Transverse colon (tissue), 4 donors: ENCODE measurements around the gene TRIM37. TPM values are rescaled to one million over a fixed set of nuclear protein-coding genes. Genes with fewer than 3 reads are reported as not detected.
"Not testable (repeated sequence)": the region's sequence is repeated elsewhere in the genome, so short reads cannot be mapped to it uniquely, and the experiment has no call there.

Source experiments
- DNase-seq: peaks from one replicate; pipeline ENCODE4 v3.0.0-alpha.2; 2019
- H3K27ac ChIP-seq, 4 donors: fragments of 200-600 bp; sonication (generic); 2 replicates each; pipeline ENCODE4 v1.5.1; 2016 to 2018; ENCODE audit warnings: inconsistent platforms in 4 of 4
- H3K27me3 ChIP-seq: fragments of 200-600 bp; sonication (generic); 2 replicates; pipeline ENCODE4 v1.5.1; 2017; ENCODE audit warnings: inconsistent platforms
- H3K36me3 ChIP-seq, 4 donors: fragments of 200-600 bp; sonication (generic); 2 replicates each; pipeline ENCODE4 v1.5.1; 2017 to 2019; ENCODE audit warnings: inconsistent platforms in 4 of 4
- H3K4me1 ChIP-seq, 4 donors: fragments of 200-600 bp; sonication (generic); 2 replicates each; pipeline ENCODE4 v1.5.1; 2017 to 2020; ENCODE audit warnings: inconsistent platforms in 4 of 4
- H3K4me3 ChIP-seq, 4 donors: fragments of 200-600 bp; sonication (generic); 1 replicate in 1 of 4; 2 replicates in 3 of 4; pipeline versions ENCODE4 v1.5.1 to v1.6.1; 2017 to 2019; ENCODE audit warnings: inconsistent platforms in 4 of 4
- H3K9me3 ChIP-seq, 2 donors: fragments of 200-600 bp; sonication (generic); 2 replicates each; pipeline ENCODE4 v1.5.1; 2017 to 2019; ENCODE audit warnings: inconsistent platforms in 2 of 2
- CTCF ChIP-seq, 5 experiments: fragments of 200-600 bp in 3 of 5; fragments of 450-650 bp in 2 of 5; sonication (generic) in 3 of 5; IDR thresholded peaks; 1 replicate in 2 of 5; 2 replicates in 3 of 5; pipeline ENCODE4 v1.5.1; 2016 to 2017; ENCODE audit warnings: antibody characterized with exemption in 5 of 5, inconsistent platforms in 3 of 5, mild to moderate bottlenecking in 2 of 5, moderate library complexity in 1 of 5
- EP300 ChIP-seq: sonication (generic); formaldehyde crosslinking; IDR thresholded peaks from one replicate; pipeline ENCODE4 v1.6.1; 2017; ENCODE audit warnings: antibody characterized with exemption, low read depth
- POLR2A ChIP-seq: fragments of 450-650 bp; IDR thresholded peaks from one replicate; pipeline ENCODE4 v1.6.1; 2016; ENCODE audit warnings: antibody characterized with exemption, mild to moderate bottlenecking, moderate library complexity
- POLR2AphosphoS5 ChIP-seq, 3 donors: sonication (generic); formaldehyde crosslinking; IDR thresholded peaks; one replicate each; pipeline ENCODE4 v1.6.1; 2016; ENCODE audit warnings: antibody characterized with exemption in 3 of 3
- WGBS, 2 donors: methylation state at CpG; one replicate each; pipeline ENCODE4 v1.1.5; 2018; ENCODE audit warnings: low coverage in 1 of 2; 5-methylcytosine and 5-hydroxymethylcytosine counted together
- in situ Hi-C, 4 donors: fragments of 200-750 bp; cut with MboI; loops; one replicate each; pipeline versions ENCODE4 v1.15.0 to v1.15.1; 2017; ENCODE audit warnings: low sequenced_read_pairs in 3 of 4, low pct_ligation_motif_present in 1 of 4, low pct_unique_long_range_greater_than_20kb in 1 of 4
- intact Hi-C: fragments of 100-400 bp; cut with DNase I; formaldehyde crosslinking; loops from one replicate; pipeline ENCODE4 v1.15.1; 2023; ENCODE audit warnings: low total_unique reads
- total RNA-seq, 4 donors: library from RNA; depleted of rRNA; stranded (reverse); fragments of >200 nt; gene quantifications; one replicate each; pipeline ENCODE4 v1.1.0, GENCODE V29; 2016

TRIM37 gene
- total RNA-seq, 4 donors from 2014 or later = 2.2 to 18.3 (median 14.7) TPM

DNA sequence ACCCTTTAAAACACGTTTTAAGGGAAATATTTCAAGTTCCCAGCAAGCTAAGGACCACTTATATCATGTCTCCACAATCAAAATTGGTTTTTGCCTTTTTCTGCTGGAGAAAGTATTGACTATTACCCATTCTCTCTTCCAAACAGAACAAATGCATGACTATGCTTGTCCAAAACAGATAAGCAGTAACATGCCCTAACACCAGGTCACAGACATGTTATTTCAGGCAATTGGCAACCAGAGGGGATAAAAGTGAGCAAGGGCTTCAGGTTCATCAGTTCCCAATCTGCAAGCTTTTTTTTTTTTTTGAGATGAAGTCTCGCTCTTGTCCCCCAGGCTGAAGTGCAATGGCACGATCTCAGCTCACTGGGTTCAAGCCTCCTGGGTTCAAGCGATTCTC lies 33.3 kb upstream of the TRIM37 start:
- TF ChIP-seq CTCF (IDR thresholded peaks at IDR 0.05) = no peak
- no peak for TF ChIP-seq EP300
- TF ChIP-seq POLR2AphosphoS5 (IDR thresholded peaks at IDR 0.05) = no peak
- Histone ChIP-seq H3K4me3 (no peak overlapping the region), H3K9me3 (no peaks in the 10 kb centered on the region), H3K27me3 (no peaks in the 10 kb centered on the region), H3K4me1 (no peaks in the 10 kb centered on the region), H3K27ac (no peak overlapping the region), H3K36me3 (no peaks in the 10 kb centered on the region)
- no peak for DNase-seq
- in situ Hi-C loops = no loop called here
- intact Hi-C loops = no loop called here
- WGBS, 2 donors = 81 to 97% methylated on average over 2 to 4 of the region's 4 CpGs

GRCh38 chr17:59138339-59138738 lies 31.7 kb upstream of the TRIM37 start:
- H3K4me1 ChIP-seq, H3K4me3 ChIP-seq, H3K27me3 ChIP-seq, H3K36me3 ChIP-seq, DNase-seq, H3K9me3 ChIP-seq, H3K27ac ChIP-seq, in situ Hi-C loops, intact Hi-C loops: not testable (repeated sequence)
- WGBS, 2 donors = 92 to 95% methylated on average over 5 to 10 of the region's 10 CpGs

DNA sequence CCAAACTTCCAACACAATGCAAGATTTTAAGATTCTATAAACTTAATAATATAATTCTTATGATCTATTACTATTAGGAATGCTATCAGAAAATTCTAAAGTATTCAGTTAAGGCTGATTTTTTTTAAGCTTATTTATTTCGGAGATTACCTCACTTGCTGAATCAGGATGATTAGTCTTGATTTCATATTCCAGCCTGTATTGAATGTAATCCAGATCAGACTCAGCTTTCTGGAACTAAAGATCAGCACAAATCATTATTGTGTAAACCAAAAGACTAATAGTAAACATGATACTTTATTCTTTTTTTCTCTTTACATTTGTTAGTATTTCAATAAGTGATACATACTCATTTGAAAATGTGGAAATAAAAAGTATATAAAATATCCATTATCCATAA lies 24.5 kb upstream of the TRIM37 start:
- intact Hi-C loops = no loop called here
- 82 to 85% methylated on average over 1 of the region's 1 CpG for WGBS, 2 donors

GRCh38 chr17:59129814-59130213 lies 23.1 kb upstream of the TRIM37 start:
- no peaks in the 10 kb centered on the region for H3K4me1 ChIP-seq
- TF ChIP-seq CTCF (IDR thresholded peaks at IDR 0.05) (no peak), POLR2AphosphoS5 (IDR thresholded peaks at IDR 0.05) (no peak), POLR2A (no peak), EP300 (no peak)
- H3K27me3 ChIP-seq = no peaks in the 10 kb centered on the region
- H3K4me3 ChIP-seq = no peak overlapping the region
- WGBS, 2 donors = 42 to 50% methylated on average over 2 of the region's 2 CpGs
- no peaks in the 10 kb centered on the region for H3K36me3 ChIP-seq
- no peaks in the 10 kb centered on the region for H3K9me3 ChIP-seq
- in situ Hi-C loops (no loop called here), intact Hi-C loops (no loop called here)
- DNase-seq = no peak
- H3K27ac ChIP-seq = no peak overlapping the region

More for the DNA sequence above, 24.5 kb upstream of the TRIM37 start:
- Histone ChIP-seq H3K27ac (no peak overlapping the region), H3K4me3 (no peak overlapping the region), H3K4me1 (no peaks in the 10 kb centered on the region), H3K9me3 (no peaks in the 10 kb centered on the region), H3K36me3 (no peaks in the 10 kb centered on the region), H3K27me3 (no peaks in the 10 kb centered on the region)
- DNase-seq = no peak
- TF ChIP-seq EP300 = no peak
- no peak for TF ChIP-seq POLR2A
- TF ChIP-seq CTCF (IDR thresholded peaks at IDR 0.05) = no peak
- no peak for TF ChIP-seq POLR2AphosphoS5 (IDR thresholded peaks at IDR 0.05)
- in situ Hi-C loops = no loop called here

- TF ChIP-seq CTCF (IDR thresholded peaks at IDR 0.05) (no peak), POLR2AphosphoS5 (IDR thresholded peaks at IDR 0.05) (no peak), POLR2A (no peak), EP300 (no peak)
- H3K36me3 ChIP-seq = no peaks in the 10 kb centered on the region
- no peaks in the 10 kb centered on the region for H3K27me3 ChIP-seq
- H3K4me3 ChIP-seq = no peak overlapping the region
- DNase-seq = no peak
- no peak overlapping the region for H3K27ac ChIP-seq
- WGBS, 2 donors = 56 to 64% methylated on average over 3 of the region's 3 CpGs
- no peaks in the 10 kb centered on the region for H3K4me1 ChIP-seq
- intact Hi-C loops (no loop called here), in situ Hi-C loops (no loop called here)
- no peaks in the 10 kb centered on the region for H3K9me3 ChIP-seq
Measured at GRCh38 chr17:59126809-59127417, 20.2 kb upstream of the TRIM37 start.
